Choroid plexus epithelial cell (primary cell): Measurements from ENCODE around the gene SAE1.

ENCODE experiments used
- DNase-seq: peaks from one replicate; pipeline ENCODE4 v3.0.0-alpha.2; 2010; ENCODE audit warnings: low read depth
- H3K4me3 ChIP-seq: 2 replicates; pipeline ENCODE4 v1.5.1; 2011; ENCODE audit warnings: low read depth, mild to moderate bottlenecking, control low read depth, low read length, moderate library complexity
- CTCF ChIP-seq: conservative IDR thresholded peaks from 2 replicates; pipeline ENCODE4 v1.5.1; 2011; ENCODE audit warnings: low read depth, mild to moderate bottlenecking, control low read depth, inconsistent platforms, low read length, moderate library complexity

The SAE1 gene

GRCh38 chr19:47143322-47144073 lies 12.9 kb downstream of the SAE1 start:
- H3K4me3 ChIP-seq = no peak overlapping the region
- TF ChIP-seq CTCF = no peak
- DNase-seq = no peak

GRCh38 chr19:47144630-47145029 lies 14.0 kb downstream of the SAE1 start:
- H3K4me3 ChIP-seq = no peak overlapping the region
- TF ChIP-seq CTCF = no peak
- no peak for DNase-seq

GRCh38 chr19:47145639-47146486 lies 15.2 kb downstream of the SAE1 start:
- H3K4me3 ChIP-seq = no peak overlapping the region
- DNase-seq = no peak
- TF ChIP-seq CTCF = no peak

- DNase-seq = no peak
- TF ChIP-seq CTCF = no peak
- H3K4me3 ChIP-seq = no peak overlapping the region
Measured at GRCh38 chr19:47146920-47147319, 16.3 kb downstream of the SAE1 start.

- no peak for TF ChIP-seq CTCF
- no peak for DNase-seq
Measured at GRCh38 chr19:47151627-47152026, 21.0 kb downstream of the SAE1 start.

GRCh38 chr19:47152205-47152604 lies 21.6 kb downstream of the SAE1 start:
- TF ChIP-seq CTCF = no peak
- H3K4me3 ChIP-seq = no peak overlapping the region
- DNase-seq = no peak

More at GRCh38 chr19:47151627-47152026, 21.0 kb downstream of the SAE1 start:
- H3K4me3 ChIP-seq = no peak overlapping the region
